ENCODE data around the gene OR1D5. TPM values are rescaled to one million over a fixed set of nuclear protein-coding genes. Genes with fewer than 3 reads are reported as not detected.

OR1D5 gene
- total RNA-seq, 1 donor from 2014 or later = not detected

DNA sequence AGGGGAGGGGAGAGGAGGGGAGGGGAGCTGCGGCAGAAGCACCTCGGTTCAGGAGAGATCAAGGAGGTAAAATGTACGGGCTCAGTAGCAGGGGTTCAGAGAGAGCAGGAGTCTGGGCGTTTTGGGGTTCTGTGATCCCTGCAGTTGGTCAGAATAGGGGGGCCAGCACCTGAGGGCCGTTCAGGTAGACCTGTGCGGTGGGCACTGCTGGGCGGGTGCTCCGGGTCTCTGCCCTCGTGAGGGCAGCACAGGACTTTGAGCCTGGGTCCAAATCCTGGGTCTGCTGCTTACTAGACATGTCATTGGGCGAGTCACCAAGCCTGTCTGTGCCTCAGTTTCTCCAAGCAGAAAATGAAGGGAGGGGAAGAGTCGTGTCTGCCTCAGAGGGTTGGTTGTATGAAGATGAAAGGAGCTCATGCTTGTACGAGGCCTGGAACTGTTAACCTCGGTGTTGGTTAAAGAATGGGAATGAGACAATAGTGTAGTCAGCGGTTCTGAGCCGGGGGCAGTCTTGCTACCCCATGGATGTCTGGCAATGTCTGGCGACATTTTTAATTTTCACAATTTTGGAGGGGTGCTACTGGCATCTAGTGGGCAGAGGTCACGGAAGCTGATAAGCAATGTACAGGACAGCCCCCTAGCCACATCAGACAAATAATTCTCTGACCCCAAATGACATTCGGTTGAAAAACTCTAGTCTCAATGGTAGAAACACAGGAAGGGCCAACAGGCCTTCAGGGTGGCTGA is 35.4 kb downstream of the OR1D5 start:
- intact Hi-C loops (cut with DNase I) = no loop called here
- Histone ChIP-seq H3K9me3 (peaks cover 0 to 3% of the 10 kb centered on the region in 2 donors), H3K4me3 (no peak overlapping the region), H3K27me3 (no peaks in the 10 kb centered on the region), H3K27ac (no peak overlapping the region), H3K36me3 (no peaks in the 10 kb centered on the region), H3K4me1 (no peaks in the 10 kb centered on the region)
- TF ChIP-seq, protein P1, sequence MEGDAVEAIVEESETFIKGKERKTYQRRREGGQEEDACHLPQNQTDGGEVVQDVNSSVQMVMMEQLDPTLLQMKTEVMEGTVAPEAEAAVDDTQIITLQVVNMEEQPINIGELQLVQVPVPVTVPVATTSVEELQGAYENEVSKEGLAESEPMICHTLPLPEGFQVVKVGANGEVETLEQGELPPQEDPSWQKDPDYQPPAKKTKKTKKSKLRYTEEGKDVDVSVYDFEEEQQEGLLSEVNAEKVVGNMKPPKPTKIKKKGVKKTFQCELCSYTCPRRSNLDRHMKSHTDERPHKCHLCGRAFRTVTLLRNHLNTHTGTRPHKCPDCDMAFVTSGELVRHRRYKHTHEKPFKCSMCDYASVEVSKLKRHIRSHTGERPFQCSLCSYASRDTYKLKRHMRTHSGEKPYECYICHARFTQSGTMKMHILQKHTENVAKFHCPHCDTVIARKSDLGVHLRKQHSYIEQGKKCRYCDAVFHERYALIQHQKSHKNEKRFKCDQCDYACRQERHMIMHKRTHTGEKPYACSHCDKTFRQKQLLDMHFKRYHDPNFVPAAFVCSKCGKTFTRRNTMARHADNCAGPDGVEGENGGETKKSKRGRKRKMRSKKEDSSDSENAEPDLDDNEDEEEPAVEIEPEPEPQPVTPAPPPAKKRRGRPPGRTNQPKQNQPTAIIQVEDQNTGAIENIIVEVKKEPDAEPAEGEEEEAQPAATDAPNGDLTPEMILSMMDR (IDR thresholded peaks at IDR 0.05) = no peak
- DNase-seq (ENCODE audit: low spot score in 2 of 2) = peak in 1 of 2 donors; percentile 37

DNA sequence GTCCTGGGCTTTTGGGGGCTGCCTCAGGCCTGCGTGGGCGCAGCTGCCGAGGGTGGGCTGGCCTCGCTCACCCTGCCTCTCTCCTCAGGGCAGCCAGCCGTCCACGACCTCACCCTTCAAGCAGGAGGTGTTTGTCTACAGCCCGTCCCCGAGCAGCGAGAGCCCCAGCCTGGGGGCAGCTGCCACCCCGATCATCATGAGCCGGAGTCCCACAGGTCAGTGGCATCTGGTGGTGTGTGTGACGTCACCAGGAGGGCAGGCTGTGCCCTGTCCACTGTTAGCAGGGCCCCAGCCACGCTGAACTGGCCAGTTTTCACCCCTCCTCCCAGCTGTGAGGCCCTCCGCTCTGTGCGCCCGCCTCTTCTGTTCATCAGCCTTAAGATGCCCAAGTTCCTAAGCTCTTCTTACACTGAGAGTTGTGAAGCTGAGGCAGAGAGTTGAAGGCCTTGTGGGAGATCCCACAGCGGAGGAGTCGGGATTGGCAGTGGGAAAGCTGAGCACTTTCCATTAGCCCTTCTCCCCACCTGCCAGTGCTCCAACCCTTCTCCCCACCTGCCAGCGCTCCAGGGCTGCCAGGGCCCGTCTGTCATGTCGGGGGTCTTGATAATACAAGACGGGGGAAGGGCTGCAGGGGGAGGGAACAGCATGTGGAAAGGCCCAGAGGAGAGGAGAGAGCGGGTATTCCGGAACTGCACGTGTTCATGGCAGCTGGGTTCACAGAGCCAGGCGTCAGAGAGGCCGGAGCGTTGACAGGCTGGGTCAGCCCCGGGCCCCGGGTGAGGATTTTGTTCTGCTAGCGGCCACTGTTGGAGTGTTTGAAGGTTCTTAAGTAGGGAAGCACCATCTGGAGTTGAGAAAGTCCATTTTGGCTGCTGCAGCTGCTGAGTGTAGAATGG is 36.3 kb downstream of the OR1D5 start:
- Histone ChIP-seq H3K4me3 (no peak overlapping the region), H3K9me3 (peaks cover 0 to 9% of the 10 kb centered on the region in 2 donors), H3K27me3 (no peaks in the 10 kb centered on the region), H3K27ac (no peak overlapping the region), H3K36me3 (no peaks in the 10 kb centered on the region), H3K4me1 (no peaks in the 10 kb centered on the region)
- intact Hi-C loops (cut with DNase I) = no loop called here
- DNase-seq (ENCODE audit: low spot score in 2 of 2) = no peak
- TF ChIP-seq, protein P1 (IDR thresholded peaks at IDR 0.05) = no peak

DNA sequence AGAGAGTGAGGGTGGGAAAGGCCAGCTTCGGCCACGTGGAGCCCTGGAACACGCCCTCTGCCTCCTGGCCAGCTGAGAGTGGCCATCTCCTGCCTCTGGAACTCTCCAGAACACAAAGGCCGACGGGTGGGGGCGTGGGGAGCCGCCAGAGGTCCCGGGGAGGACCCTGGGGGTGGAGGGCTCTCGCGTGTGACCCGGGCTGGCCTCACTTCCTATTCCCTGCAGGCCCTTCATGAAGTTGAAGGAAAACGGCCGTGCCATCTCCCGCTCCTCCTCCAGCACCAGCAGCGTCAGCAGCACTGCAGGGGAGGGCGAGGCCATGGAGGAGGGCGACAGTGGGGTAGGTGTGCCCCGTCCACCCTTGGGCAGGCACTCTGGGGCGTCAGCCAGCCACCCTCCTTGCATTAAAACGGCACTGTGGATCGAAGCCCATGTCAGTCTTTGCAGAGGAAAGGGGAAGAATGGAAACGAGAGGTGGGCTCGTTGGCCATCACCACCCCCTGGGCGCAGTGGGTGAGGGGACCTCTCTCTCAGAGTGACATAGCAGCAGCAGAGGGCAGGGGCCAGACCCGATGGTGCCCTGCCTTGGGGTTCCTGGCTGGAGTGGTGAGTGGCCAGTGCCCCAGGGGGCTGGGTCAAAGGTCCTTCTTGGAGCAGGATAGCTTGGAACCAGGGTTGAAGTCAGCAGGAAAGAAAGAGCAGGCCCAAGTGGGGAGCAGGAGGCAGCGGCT is 37.1 kb downstream of the OR1D5 start:
- no peak overlapping the region for H3K27ac ChIP-seq
- H3K27me3 ChIP-seq = no peaks in the 10 kb centered on the region
- no peak for DNase-seq (ENCODE audit: low spot score in 2 of 2)
- TF ChIP-seq, protein P1 (IDR thresholded peaks at IDR 0.05) = no peak
- H3K9me3 ChIP-seq = peaks cover 0 to 14% of the 10 kb centered on the region in 2 donors
- intact Hi-C loops (cut with DNase I) = no loop called here
- no peaks in the 10 kb centered on the region for H3K4me1 ChIP-seq
- no peak overlapping the region for H3K4me3 ChIP-seq
- peaks cover 0 to 3% of the 10 kb centered on the region in 2 donors for H3K36me3 ChIP-seq

DNA sequence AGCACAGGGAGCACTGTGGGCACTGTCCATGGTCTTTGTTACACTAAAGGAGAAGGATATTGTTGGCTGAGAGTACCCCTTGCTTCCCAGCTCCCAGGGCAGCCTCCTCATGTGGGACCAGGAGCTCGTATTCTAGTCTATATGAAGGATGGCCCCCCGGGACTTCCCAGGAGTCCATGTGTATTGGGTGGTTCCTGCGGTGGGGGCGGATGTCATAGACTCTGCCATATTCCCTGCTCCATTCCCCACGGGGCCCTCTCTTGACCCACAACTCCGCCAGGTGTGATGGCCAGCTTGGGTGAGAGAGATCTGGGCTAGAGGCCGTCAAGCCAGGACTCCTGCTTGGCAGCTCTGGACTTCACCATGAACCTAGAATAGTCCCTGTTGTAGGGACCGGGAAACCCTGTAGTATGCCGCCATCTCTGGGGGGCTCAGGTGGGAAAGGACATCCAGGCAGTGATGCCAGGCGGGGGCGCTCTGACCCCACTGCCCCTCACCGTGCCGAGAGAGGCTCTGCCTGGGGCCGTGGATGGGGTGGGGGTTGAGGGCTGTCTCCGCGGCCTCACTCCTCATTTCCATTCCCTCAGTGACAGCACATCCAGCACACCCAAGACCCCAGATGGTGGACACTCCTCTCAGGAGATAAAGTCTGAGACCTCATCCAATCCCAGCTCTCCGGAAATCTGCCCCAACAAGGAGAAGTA is 37.8 kb downstream of the OR1D5 start:
- Histone ChIP-seq H3K36me3 (peaks cover 0 to 8% of the 10 kb centered on the region in 2 donors), H3K27me3 (no peaks in the 10 kb centered on the region), H3K4me1 (no peaks in the 10 kb centered on the region), H3K27ac (no peak overlapping the region), H3K4me3 (no peak overlapping the region), H3K9me3 (peaks cover 0 to 14% of the 10 kb centered on the region in 2 donors)
- TF ChIP-seq, protein P1 (IDR thresholded peaks at IDR 0.05) = no peak
- no peak for DNase-seq (ENCODE audit: low spot score in 2 of 2)
- intact Hi-C loops (cut with DNase I) = no loop called here

DNA sequence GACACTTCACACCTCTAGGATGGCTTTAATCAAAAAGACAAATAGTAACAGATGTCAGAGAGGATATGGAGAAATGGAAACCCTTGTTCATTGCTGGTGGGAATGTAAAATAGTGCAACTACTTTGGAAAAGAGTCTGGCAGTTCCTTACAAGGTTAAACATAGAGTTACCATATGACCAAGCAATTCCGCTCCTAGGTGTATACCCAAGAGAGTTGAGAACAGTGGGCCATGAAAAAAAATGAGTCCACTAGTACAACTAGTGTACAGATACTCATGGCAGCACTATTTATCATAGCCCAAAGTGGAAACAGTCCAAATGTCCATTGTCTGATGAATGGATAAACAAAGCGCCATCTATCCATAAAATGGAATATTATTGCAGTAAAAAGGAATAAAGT is 39.1 kb downstream of the OR1D5 start:
- H3K27me3 ChIP-seq = no peaks in the 10 kb centered on the region
- H3K27ac ChIP-seq = no peak overlapping the region
- no peaks in the 10 kb centered on the region for H3K4me1 ChIP-seq
- DNase-seq (ENCODE audit: low spot score in 2 of 2) = no peak
- peaks cover 0 to 14% of the 10 kb centered on the region in 2 donors for H3K9me3 ChIP-seq
- H3K36me3 ChIP-seq = peaks cover 0 to 11% of the 10 kb centered on the region in 2 donors
- intact Hi-C loops (cut with DNase I) = no loop called here
- TF ChIP-seq, protein P1 (IDR thresholded peaks at IDR 0.05) = no peak
- H3K4me3 ChIP-seq = no peak overlapping the region
